ENCODE data around the gene PSMD12.

Gene PSMD12

GRCh38 chr17:67403483-67403882 is 37.1 kb upstream of the PSMD12 start:
- Histone ChIP-seq H3K79me2 (ENCODE audit: insufficient read depth, low read depth) (peaks cover 89% of the 10 kb centered on the region; the same call in 1 of the 2 replicates), H3K27ac (no peak overlapping the region), H3K4me2 (no peak overlapping the region), H3K36me3 (ENCODE audit: insufficient read depth) (no peaks in the 10 kb centered on the region), H3K4me3 (IDR thresholded peaks at IDR 0.05; ENCODE audit: insufficient read depth, low read depth, low read length) (no peak overlapping the region), H3K27me3 (ENCODE audit: insufficient read depth, low read depth) (no peaks in the 10 kb centered on the region), H4K20me1 (ENCODE audit: insufficient read depth) (no peaks in the 10 kb centered on the region), H3K4me1 (ENCODE audit: low read depth, poor library complexity, severe bottlenecking) (peaks cover 3% of the 10 kb centered on the region), H3K9ac (no peak overlapping the region), H2AFZ (ENCODE audit: low read depth) (no peak overlapping the region)
- TF ChIP-seq, protein P1, sequence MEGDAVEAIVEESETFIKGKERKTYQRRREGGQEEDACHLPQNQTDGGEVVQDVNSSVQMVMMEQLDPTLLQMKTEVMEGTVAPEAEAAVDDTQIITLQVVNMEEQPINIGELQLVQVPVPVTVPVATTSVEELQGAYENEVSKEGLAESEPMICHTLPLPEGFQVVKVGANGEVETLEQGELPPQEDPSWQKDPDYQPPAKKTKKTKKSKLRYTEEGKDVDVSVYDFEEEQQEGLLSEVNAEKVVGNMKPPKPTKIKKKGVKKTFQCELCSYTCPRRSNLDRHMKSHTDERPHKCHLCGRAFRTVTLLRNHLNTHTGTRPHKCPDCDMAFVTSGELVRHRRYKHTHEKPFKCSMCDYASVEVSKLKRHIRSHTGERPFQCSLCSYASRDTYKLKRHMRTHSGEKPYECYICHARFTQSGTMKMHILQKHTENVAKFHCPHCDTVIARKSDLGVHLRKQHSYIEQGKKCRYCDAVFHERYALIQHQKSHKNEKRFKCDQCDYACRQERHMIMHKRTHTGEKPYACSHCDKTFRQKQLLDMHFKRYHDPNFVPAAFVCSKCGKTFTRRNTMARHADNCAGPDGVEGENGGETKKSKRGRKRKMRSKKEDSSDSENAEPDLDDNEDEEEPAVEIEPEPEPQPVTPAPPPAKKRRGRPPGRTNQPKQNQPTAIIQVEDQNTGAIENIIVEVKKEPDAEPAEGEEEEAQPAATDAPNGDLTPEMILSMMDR (conservative IDR thresholded peaks at IDR 0.05; ENCODE audit: low read depth, low read length), result no peak

- Histone ChIP-seq H3K27me3 (ENCODE audit: insufficient read depth, low read depth) (no peaks in the 10 kb centered on the region), H3K36me3 (ENCODE audit: insufficient read depth) (no peaks in the 10 kb centered on the region), H3K27ac (no peak overlapping the region), H3K9ac (no peak overlapping the region), H3K79me2 (ENCODE audit: insufficient read depth, low read depth) (peaks cover 88% of the 10 kb centered on the region; the same call in 1 of the 2 replicates), H3K4me1 (ENCODE audit: low read depth, poor library complexity, severe bottlenecking) (peaks cover 3% of the 10 kb centered on the region), H2AFZ (ENCODE audit: low read depth) (no peak overlapping the region), H4K20me1 (ENCODE audit: insufficient read depth) (no peaks in the 10 kb centered on the region), H3K4me3 (IDR thresholded peaks at IDR 0.05; ENCODE audit: insufficient read depth, low read depth, low read length) (no peak overlapping the region), H3K4me2 (no peak overlapping the region)
- TF ChIP-seq, protein P1 (conservative IDR thresholded peaks at IDR 0.05; ENCODE audit: low read depth, low read length), result no peak
Measured at GRCh38 chr17:67403065-67403464, 36.7 kb upstream of the PSMD12 start.

DNA sequence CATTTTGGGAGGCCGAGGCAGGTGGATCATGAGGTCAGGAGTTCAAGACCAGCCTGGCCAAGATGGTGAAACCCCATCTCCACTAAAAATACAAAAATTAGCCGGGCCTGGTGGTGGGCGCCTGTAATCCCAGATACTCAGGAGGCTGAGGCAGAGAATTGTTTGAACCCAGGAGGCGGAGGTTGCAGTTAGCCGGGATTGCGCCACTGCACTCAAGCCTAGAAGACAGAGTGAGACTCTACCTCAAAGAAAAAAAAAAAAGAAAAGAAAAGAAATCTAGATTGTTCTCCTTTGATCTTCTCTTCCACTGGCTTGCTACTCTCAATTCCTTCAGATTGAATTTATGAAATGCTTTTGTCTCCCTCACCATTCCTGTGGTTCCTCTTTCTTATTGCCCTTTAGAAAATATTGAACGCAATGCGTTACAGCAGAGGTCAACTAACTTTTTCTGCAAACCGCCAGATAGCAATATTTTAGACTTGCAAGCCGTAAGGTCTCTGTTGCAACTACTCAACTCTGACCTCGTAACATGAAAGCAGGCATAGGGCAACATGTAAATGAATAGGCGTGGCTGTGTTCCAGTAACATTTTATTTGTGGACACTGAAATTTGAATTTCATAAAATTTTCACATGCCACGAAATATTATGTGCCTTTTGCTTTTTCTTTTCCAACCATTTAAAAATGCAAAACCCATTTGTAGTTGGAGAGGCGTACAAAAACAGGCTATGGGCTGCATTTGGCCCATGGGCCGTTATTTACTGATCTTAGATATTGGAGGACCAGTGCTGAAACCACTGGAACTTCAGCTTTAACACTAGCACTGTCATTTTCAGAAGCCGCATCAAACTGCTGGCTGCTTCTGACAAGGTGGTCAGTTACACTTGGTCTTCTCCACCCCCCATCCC is 35.5 kb upstream of the PSMD12 start:
- Histone ChIP-seq H3K9ac (no peak overlapping the region), H3K27ac (no peak overlapping the region), H3K36me3 (ENCODE audit: insufficient read depth) (no peaks in the 10 kb centered on the region), H3K4me2 (no peak overlapping the region), H3K4me3 (IDR thresholded peaks at IDR 0.05; ENCODE audit: insufficient read depth, low read depth, low read length) (no peak overlapping the region), H3K79me2 (ENCODE audit: insufficient read depth, low read depth) (peaks cover 76% of the 10 kb centered on the region; the same call in 1 of the 2 replicates), H2AFZ (ENCODE audit: low read depth) (no peak overlapping the region), H4K20me1 (ENCODE audit: insufficient read depth) (no peaks in the 10 kb centered on the region), H3K27me3 (ENCODE audit: insufficient read depth, low read depth) (no peaks in the 10 kb centered on the region), H3K4me1 (ENCODE audit: low read depth, poor library complexity, severe bottlenecking) (peaks cover 3% of the 10 kb centered on the region)
- TF ChIP-seq, protein P1 (conservative IDR thresholded peaks at IDR 0.05; ENCODE audit: low read depth, low read length), result no peak

DNA sequence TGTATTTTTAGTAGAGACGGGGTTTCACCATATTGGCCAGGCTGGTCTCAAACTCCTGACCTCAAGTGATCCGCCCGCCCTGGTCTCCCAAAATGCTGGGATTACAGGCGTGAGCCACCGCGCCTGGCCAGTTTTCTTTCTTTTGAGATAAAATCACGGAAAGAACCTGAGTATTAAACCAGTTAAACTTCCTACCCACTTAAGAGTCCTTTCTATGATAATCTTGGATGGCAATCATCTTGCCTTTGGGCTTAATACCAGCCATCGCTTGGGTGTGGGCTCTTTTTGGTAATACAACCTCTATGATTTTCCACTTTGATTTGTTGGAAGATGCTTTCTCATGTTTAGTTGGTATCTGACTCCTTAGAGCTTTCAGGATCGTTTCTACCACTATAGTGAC is 34.7 kb upstream of the PSMD12 start:
- Histone ChIP-seq H3K4me1 (ENCODE audit: low read depth, poor library complexity, severe bottlenecking) (peaks cover 3% of the 10 kb centered on the region), H2AFZ (ENCODE audit: low read depth) (no peak overlapping the region), H4K20me1 (ENCODE audit: insufficient read depth) (no peaks in the 10 kb centered on the region), H3K79me2 (ENCODE audit: insufficient read depth, low read depth) (peaks cover 76% of the 10 kb centered on the region; the same call in 1 of the 2 replicates), H3K4me2 (no peak overlapping the region), H3K27ac (no peak overlapping the region), H3K36me3 (ENCODE audit: insufficient read depth) (no peaks in the 10 kb centered on the region), H3K9ac (no peak overlapping the region), H3K27me3 (ENCODE audit: insufficient read depth, low read depth) (no peaks in the 10 kb centered on the region), H3K4me3 (IDR thresholded peaks at IDR 0.05; ENCODE audit: insufficient read depth, low read depth, low read length) (no peak overlapping the region)
- TF ChIP-seq, protein P1 (conservative IDR thresholded peaks at IDR 0.05; ENCODE audit: low read depth, low read length), result no peak
